K562 (cell line): ENCODE results near the gene PTPN11. TPM values are rescaled to one million over a fixed set of nuclear protein-coding genes. Genes with fewer than 3 reads are reported as not detected.

Source experiments
- MTA1 ChIP-seq: fragments of 450-650 bp; IDR thresholded peaks from 2 replicates; pipeline ENCODE4 v1.6.1; 2017; ENCODE audit warnings: borderline replicate concordance
- POU5F1 ChIP-seq: fragments of 150-350 bp; IDR thresholded peaks from 2 replicates; pipeline ENCODE4 v1.6.1; 2014; ENCODE audit warnings: borderline replicate concordance, low read length, low read depth, mild to moderate bottlenecking; ENCODE audit not compliant: partially characterized antibody
- STAT5A ChIP-seq: IDR thresholded peaks from 2 replicates; pipeline ENCODE4 v1.6.1; 2012; ENCODE audit warnings: low read length, inconsistent platforms, borderline replicate concordance
- TGIF2 ChIP-seq: sonication (generic); formaldehyde crosslinking; IDR thresholded peaks from 2 replicates; pipeline ENCODE4 v1.8.1; 2022; ENCODE audit warnings: mild to moderate bottlenecking, missing genetic modification reagents, moderate library complexity
- YBX1 ChIP-seq: fragments of 450-650 bp; IDR thresholded peaks from 2 replicates; pipeline ENCODE4 v1.7.1; 2016; ENCODE audit warnings: mild to moderate bottlenecking
- ZNF766 ChIP-seq: fragments of 200-800 bp; sonication (Bioruptor generic); conservative IDR thresholded peaks from 2 replicates; pipeline ENCODE4 v1.6.1; 2016; ENCODE audit warnings: missing genetic modification characterization, missing compliant biosample characterization
- polyA plus RNA-seq, 8 experiments: library from polyadenylated mRNA; depleted of rRNA in 4 of 8; stranded (reverse) in 5 of 8; unstranded in 3 of 8; fragments of >200 nt; fragmentation: Nextera tagmentation in 2 of 8; fragmentation: Illumina TruSeq in 1 of 8; extraction: Ambion mirVana in 2 of 8; extraction: Trizol in 1 of 8; gene quantifications; 2 replicates each; pipeline versions ENCODE4 v1.2.1 to v1.2.3, GENCODE V29; 2011 to 2014; ENCODE audit warnings: inconsistent platforms in 1 of 8, missing spikeins in 1 of 8
- total RNA-seq, 7 experiments: library from RNA; depleted of rRNA in 6 of 7; stranded (reverse); fragments of >200 nt in 6 of 7; fragmentation: Illumina TruSeq in 2 of 7; extraction: Trizol in 2 of 7; gene quantifications; 2 replicates each; pipeline versions ENCODE4 v1.2.1 to v1.2.3, GENCODE V29; 2011 to 2021; ENCODE audit warnings: low replicate concordance in 1 of 7
- TF ChIP-seq, protein P1 (sequence below): sonication (generic); formaldehyde crosslinking; IDR thresholded peaks from 2 replicates; pipeline ENCODE4 v1.8.0; 2022; ENCODE audit warnings: mild to moderate bottlenecking, missing genetic modification reagents
- TF ChIP-seq, protein P2 (sequence below): sonication (generic); formaldehyde crosslinking; IDR thresholded peaks from 2 replicates; pipeline ENCODE4 v1.4.0; 2020; ENCODE audit warnings: mild to moderate bottlenecking, missing genetic modification reagents
- TF ChIP-seq, protein P3 (sequence below): fragments of 250-450 bp; sonication (Bioruptor Pico); IDR thresholded peaks from 2 replicates; pipeline ENCODE4 v1.8.0; 2021; ENCODE audit warnings: borderline replicate concordance, mild to moderate bottlenecking, moderate library complexity; ENCODE audit not compliant: poor library complexity, severe bottlenecking
- TF ChIP-seq, protein P4 (sequence below): fragments of 450-650 bp; IDR thresholded peaks from 2 replicates; pipeline ENCODE4 v1.6.1; 2018; ENCODE audit warnings: mild to moderate bottlenecking, low read depth; ENCODE audit not compliant: partially characterized antibody
- TF ChIP-seq, protein P5 (sequence below): sonication (generic); formaldehyde crosslinking; IDR thresholded peaks from 2 replicates; pipeline ENCODE4 v1.8.0; 2023; ENCODE audit warnings: missing genetic modification reagents, mild to moderate bottlenecking, borderline replicate concordance

PTPN11 gene
- total and polyA plus RNA-seq, 9 of the 15 experiments (the other 6 are each of a cell fraction or from before 2014, with no cell fraction given) = 22.5 to 126 (median 79.7) TPM

GRCh38 chr12:112409064-112409905, 9.5 kb upstream of the PTPN11 start, which contains the start of gene RPL6 (continued):
- TF ChIP-seq MTA1 (0 out of 2 replicates have a peak, but pooled peaks have one; percentile 49), TGIF2 (CRISPR knock-in tag) (no peak), POU5F1 (peak; percentile 51), ZNF766 (CRISPR knock-in tag) (peak; percentile 33; the same call in 1 of the 2 replicates), YBX1 (no peak), STAT5A (no peak; the same call in 1 of the 2 replicates)
- TF ChIP-seq, protein P1, sequence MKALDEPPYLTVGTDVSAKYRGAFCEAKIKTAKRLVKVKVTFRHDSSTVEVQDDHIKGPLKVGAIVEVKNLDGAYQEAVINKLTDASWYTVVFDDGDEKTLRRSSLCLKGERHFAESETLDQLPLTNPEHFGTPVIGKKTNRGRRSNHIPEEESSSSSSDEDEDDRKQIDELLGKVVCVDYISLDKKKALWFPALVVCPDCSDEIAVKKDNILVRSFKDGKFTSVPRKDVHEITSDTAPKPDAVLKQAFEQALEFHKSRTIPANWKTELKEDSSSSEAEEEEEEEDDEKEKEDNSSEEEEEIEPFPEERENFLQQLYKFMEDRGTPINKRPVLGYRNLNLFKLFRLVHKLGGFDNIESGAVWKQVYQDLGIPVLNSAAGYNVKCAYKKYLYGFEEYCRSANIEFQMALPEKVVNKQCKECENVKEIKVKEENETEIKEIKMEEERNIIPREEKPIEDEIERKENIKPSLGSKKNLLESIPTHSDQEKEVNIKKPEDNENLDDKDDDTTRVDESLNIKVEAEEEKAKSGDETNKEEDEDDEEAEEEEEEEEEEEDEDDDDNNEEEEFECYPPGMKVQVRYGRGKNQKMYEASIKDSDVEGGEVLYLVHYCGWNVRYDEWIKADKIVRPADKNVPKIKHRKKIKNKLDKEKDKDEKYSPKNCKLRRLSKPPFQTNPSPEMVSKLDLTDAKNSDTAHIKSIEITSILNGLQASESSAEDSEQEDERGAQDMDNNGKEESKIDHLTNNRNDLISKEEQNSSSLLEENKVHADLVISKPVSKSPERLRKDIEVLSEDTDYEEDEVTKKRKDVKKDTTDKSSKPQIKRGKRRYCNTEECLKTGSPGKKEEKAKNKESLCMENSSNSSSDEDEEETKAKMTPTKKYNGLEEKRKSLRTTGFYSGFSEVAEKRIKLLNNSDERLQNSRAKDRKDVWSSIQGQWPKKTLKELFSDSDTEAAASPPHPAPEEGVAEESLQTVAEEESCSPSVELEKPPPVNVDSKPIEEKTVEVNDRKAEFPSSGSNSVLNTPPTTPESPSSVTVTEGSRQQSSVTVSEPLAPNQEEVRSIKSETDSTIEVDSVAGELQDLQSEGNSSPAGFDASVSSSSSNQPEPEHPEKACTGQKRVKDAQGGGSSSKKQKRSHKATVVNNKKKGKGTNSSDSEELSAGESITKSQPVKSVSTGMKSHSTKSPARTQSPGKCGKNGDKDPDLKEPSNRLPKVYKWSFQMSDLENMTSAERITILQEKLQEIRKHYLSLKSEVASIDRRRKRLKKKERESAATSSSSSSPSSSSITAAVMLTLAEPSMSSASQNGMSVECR (CRISPR knock-in tag) = peak; percentile 87
- TF ChIP-seq, protein P2, sequence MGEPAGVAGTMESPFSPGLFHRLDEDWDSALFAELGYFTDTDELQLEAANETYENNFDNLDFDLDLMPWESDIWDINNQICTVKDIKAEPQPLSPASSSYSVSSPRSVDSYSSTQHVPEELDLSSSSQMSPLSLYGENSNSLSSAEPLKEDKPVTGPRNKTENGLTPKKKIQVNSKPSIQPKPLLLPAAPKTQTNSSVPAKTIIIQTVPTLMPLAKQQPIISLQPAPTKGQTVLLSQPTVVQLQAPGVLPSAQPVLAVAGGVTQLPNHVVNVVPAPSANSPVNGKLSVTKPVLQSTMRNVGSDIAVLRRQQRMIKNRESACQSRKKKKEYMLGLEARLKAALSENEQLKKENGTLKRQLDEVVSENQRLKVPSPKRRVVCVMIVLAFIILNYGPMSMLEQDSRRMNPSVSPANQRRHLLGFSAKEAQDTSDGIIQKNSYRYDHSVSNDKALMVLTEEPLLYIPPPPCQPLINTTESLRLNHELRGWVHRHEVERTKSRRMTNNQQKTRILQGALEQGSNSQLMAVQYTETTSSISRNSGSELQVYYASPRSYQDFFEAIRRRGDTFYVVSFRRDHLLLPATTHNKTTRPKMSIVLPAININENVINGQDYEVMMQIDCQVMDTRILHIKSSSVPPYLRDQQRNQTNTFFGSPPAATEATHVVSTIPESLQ (CRISPR knock-in tag) = no peak
- TF ChIP-seq, protein P3, sequence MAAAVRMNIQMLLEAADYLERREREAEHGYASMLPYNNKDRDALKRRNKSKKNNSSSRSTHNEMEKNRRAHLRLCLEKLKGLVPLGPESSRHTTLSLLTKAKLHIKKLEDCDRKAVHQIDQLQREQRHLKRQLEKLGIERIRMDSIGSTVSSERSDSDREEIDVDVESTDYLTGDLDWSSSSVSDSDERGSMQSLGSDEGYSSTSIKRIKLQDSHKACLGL (CRISPR knock-in tag) = no peak
- TF ChIP-seq, protein P4, sequence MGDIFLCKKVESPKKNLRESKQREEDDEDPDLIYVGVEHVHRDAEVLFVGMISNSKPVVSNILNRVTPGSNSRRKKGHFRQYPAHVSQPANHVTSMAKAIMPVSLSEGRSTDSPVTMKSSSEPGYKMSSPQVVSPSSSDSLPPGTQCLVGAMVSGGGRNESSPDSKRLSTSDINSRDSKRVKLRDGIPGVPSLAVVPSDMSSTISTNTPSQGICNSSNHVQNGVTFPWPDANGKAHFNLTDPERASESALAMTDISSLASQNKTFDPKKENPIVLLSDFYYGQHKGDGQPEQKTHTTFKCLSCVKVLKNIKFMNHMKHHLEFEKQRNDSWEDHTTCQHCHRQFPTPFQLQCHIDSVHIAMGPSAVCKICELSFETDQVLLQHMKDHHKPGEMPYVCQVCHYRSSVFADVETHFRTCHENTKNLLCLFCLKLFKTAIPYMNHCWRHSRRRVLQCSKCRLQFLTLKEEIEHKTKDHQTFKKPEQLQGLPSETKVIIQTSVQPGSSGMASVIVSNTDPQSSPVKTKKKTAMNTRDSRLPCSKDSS = no peak
- TF ChIP-seq, protein P5, sequence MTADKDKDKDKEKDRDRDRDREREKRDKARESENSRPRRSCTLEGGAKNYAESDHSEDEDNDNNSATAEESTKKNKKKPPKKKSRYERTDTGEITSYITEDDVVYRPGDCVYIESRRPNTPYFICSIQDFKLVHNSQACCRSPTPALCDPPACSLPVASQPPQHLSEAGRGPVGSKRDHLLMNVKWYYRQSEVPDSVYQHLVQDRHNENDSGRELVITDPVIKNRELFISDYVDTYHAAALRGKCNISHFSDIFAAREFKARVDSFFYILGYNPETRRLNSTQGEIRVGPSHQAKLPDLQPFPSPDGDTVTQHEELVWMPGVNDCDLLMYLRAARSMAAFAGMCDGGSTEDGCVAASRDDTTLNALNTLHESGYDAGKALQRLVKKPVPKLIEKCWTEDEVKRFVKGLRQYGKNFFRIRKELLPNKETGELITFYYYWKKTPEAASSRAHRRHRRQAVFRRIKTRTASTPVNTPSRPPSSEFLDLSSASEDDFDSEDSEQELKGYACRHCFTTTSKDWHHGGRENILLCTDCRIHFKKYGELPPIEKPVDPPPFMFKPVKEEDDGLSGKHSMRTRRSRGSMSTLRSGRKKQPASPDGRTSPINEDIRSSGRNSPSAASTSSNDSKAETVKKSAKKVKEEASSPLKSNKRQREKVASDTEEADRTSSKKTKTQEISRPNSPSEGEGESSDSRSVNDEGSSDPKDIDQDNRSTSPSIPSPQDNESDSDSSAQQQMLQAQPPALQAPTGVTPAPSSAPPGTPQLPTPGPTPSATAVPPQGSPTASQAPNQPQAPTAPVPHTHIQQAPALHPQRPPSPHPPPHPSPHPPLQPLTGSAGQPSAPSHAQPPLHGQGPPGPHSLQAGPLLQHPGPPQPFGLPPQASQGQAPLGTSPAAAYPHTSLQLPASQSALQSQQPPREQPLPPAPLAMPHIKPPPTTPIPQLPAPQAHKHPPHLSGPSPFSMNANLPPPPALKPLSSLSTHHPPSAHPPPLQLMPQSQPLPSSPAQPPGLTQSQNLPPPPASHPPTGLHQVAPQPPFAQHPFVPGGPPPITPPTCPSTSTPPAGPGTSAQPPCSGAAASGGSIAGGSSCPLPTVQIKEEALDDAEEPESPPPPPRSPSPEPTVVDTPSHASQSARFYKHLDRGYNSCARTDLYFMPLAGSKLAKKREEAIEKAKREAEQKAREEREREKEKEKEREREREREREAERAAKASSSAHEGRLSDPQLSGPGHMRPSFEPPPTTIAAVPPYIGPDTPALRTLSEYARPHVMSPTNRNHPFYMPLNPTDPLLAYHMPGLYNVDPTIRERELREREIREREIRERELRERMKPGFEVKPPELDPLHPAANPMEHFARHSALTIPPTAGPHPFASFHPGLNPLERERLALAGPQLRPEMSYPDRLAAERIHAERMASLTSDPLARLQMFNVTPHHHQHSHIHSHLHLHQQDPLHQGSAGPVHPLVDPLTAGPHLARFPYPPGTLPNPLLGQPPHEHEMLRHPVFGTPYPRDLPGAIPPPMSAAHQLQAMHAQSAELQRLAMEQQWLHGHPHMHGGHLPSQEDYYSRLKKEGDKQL (CRISPR knock-in tag) = no peak
